GM18517 (cell line): Measurements from ENCODE around the gene TEKT2.

Source experiments
- ATAC-seq: cut with Tn5 transposase; IDR thresholded peaks from one replicate; pipeline ENCODE4 v1.9.1; 2021; ENCODE audit warnings: mild to moderate bottlenecking, moderate library complexity; ENCODE audit not compliant: unreplicated experiment

The TEKT2 gene, protein sequence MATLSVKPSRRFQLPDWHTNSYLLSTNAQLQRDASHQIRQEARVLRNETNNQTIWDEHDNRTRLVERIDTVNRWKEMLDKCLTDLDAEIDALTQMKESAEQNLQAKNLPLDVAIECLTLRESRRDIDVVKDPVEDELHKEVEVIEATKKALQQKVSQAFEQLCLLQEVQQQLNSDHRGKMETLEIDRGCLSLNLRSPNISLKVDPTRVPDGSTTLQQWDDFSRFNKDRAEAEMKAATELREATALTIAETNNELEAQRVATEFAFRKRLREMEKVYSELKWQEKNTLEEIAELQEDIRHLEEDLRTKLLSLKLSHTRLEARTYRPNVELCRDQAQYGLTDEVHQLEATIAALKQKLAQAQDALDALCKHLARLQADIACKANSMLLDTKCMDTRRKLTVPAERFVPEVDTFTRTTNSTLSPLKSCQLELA

DNA sequence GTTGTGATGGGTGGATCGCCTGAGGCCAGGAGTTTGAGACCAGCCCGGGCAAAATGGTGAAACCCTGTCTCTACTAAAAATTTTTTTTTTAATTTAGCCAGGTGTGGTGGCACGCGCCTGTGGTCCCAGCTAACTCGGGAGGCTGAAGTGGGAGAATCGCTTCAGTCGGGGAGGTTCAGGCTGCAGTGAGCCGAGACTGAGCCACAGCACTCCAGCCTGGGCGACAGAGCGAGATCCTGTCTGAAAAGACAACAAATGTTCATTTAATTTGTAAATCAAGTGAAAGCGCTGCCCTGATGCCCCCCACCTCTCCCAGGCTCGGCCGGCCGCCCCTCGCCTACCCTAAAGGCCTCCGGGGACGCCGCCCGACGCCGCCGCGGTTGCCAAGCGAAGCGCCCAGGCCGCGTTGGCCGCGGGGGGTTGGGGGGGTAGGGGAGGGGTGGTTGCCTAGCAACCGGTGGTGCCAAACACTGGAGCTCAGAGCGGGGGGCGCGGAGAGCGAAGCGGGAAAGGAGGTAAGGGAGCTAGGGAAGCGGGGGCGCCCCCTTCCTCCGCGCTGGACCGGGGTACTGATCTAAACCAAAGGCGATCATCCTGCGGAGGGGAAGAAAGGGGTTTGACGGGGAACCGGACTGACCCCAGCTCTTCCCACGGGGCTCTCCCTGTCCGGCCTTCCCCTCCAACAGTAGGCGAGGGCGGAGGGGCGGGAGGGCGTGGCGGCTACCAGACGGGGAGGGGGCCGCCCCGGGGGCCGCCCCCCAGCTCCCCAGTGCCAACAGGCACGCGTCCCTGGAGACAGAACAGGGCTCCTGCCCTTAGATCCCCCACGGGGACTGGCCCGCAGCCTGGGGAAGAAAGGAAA is at the start of gene TEKT2:
TSS of gene TEKT2 (plus strand) at position 460 of the 862 bp plus-strand sequence. CDS start 828 bp downstream, outside the sequence.
- ATAC-seq = no peak

DNA sequence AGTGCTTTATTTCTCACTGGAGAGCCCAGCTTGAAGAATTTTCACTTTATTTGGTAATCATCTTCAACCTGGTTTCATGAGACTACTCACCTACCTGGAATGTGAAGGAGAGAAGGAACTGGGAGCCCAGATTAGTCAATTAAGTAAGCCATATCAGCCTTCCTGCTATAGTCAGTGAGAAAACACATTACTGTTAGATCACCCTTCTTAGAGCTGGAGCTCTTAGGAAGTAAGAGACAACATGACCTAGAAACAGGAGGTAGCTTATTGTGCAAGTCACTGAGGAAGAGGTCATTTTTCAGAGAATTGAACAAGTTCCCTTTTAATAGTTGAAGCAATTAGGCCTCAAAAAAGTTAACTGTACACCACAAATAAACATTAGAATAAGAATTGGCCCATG is 49.2 kb upstream of the TEKT2 start:
- ATAC-seq = no peak

DNA sequence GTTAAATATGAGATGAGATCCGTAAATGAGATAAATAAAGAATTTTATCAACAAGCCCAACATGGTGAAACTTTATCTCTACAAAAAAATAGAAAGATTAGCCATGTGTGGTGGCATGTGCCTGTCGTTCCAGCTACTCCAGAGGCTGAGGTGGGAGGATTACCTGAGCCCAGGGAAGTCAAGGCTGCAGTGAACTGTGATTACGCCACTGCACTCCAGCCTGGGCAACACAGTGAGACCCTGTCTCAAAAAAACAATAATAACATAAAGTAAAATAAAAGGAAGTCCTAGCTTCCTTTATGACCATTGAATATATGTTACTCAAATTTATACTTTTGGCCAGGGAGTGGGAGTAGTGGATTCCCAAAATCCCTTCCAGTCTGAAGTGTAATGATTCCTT is 48.7 kb upstream of the TEKT2 start:
- no peak for ATAC-seq

DNA sequence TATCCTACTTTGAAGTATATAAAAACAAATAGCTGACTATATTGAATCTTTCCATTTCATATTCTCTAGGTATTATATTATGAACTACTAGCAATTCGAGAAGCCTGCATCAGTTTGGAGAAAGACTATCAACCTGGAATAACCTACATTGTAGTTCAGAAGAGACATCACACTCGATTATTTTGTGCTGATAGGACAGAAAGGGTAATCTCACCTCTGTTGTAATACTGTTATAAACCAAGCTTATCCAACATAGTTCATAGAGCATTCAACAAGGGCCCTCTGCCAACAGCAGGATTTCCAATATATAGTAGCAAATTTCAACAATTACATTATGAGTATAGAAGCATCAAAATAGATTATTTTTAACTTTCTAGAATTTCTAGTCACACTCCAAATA is 43.7 kb upstream of the TEKT2 start:
- ATAC-seq = no peak

GRCh38 chr1:36051821-36052220 is 32.1 kb upstream of the TEKT2 start:
- no peak for ATAC-seq

- ATAC-seq = no peak
Measured at GRCh38 chr1:36053978-36054377, 29.9 kb upstream of the TEKT2 start.

DNA sequence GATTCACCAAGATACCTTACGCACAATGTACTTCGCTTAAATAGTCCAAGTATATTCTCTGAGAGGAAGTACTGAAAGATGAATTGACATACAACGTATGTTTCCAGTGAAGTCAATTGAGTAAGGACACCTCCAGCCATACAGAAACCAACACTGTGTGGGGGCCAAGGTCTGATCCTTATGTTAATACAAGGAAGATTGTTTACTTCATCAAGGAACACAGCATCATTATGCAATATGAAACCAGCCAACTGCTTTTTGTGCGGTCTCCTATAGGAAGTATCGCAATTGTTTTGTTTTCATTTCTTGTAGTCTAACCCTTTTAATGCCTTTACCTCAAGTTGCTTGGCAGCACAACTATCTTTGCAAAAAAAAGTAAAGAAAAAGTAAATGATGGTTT is 28.2 kb upstream of the TEKT2 start:
- ATAC-seq = no peak

- ATAC-seq = no peak
Measured at GRCh38 chr1:36062315-36062714, 21.6 kb upstream of the TEKT2 start.

DNA sequence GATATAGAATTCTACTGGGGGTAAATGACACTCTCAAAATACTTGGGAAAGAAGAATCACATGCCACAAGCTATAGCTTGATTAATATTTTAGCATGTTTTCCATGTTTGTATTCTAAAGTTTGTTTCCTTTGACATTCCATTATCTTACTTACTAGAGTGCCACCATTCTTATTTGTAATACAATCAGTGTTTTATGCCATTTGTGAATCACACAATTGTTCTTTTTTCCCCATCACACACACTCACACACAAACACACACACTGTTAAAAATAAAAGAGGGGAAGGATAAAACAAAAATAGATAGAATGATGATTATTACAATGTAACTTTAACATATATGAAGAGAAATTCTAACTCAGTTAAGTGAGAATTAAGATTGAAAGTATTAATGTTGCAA is 16.0 kb upstream of the TEKT2 start:
- ATAC-seq = no peak

- ATAC-seq = no peak
Measured at GRCh38 chr1:36068866-36069265, 15.0 kb upstream of the TEKT2 start.

DNA sequence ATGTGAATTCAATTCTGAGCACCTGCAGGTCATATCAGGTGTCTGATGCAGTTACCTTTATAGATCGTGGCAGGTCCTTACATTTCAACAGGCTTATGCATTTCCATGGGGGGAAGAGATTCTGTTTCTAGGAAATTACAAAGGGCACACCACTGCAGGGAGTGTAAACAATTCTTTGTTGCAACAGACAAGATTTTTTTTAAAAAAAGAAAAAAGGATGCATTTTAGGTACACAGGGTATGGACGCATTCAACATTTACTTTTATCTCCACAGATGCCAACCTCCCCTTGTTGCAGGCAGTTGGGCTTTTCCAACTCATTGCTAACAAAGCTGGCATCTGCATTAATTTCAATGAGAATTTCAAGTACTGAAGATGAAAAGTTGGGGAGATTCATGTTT is 13.5 kb upstream of the TEKT2 start:
- no peak for ATAC-seq

- no peak for ATAC-seq
Measured at GRCh38 chr1:36076979-36077573, 6.8 kb upstream of the TEKT2 start.

DNA sequence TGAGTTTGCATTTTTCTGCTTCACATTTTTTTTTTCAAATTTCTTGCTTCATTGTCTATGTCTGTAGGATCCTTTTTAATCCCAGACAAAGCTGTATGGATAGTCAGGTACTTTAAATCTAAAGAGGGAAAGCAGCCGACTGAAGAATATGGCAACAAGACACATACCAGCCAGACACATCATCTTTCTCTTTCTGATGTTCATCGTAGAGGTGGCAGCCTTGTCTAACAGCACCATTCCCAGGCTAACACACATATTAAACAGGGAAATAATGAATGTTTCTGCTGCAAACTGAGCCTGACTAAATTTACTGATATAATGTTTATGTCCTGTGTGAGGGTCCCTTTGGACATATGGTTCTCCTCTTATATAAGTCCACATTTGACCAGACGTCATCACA is 3.7 kb upstream of the TEKT2 start:
- ATAC-seq = no peak

DNA sequence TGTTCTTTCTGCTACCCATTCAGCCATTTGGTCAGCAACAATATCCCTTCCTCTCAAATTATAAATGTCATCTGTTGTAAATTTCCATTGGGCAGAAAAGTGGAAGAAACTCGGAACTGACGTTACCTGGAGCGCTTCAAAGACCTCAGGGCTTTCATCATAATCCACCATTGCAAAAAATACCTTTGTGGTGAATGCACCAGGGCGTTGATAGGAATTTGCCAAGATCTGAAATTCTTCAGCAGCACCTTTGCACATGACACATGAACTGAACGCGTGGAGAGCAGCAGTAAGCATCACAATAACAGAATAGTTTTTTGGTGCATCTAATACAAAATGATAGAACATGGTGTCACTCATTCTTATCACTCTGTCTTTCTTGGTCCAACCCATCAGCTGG is 3.1 kb upstream of the TEKT2 start:
- ATAC-seq = no peak

DNA sequence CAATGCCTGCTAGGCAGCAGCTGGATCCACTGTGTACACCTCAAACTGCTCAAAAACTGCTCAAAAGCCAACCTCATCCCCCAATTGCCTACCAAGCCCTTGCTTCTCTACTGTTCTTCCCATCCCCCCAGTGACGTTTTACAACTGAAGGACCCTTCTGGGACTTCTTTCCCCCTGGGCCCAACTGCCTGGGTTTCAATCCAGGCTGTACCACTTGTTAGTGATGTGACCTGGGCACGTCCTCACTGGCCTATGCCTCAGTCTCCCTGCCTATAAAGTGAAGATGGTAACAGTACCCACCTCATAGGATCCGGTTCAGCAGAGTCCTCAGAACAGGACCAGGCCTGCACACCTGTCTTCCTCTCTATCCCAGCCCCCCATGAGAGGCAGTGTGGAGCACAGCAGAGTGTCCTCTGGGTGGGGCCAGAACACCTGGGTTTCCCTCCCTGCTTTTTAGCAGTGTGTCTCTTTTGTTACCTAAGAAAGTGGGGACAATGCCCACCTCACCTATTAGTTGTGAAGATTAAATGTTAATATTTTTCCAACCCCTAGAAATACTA is 1.9 kb upstream of the TEKT2 start:
- no peak for ATAC-seq

GRCh38 chr1:36083219-36083618 is 675 bp upstream of the TEKT2 start:
- ATAC-seq = no peak

- ATAC-seq = no peak
Measured at GRCh38 chr1:36084497-36085115, 712 bp downstream of the TEKT2 start.

DNA sequence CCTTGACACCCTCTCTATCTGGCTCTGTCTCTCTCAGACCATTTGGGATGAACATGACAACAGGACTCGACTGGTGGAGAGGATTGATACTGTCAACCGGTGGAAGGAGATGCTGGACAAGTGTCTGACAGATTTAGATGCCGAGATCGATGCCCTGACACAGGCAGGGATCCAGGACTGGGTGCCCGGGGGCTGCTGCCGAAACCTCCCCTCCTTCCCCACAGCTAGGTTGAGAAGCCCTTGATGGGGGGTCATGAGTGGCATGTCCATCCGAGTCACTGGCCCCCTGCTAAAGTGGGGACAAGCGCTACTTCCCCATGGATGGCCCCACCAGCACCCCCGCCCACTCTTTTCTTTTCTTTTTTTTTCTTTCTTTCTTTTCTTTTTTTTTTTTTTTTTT is 1.2 kb downstream of the TEKT2 start:
- ATAC-seq = no peak

- no peak for ATAC-seq
Measured at GRCh38 chr1:36085686-36086526, 2.0 kb downstream of the TEKT2 start.
